Hepatocyte (in vitro differentiated cells): ENCODE data around the gene RABL2A.
"Not testable (repeated sequence)": the region's sequence is repeated elsewhere in the genome, so short reads cannot be mapped to it uniquely, and the experiment has no call there.

Experiments
- CTCF ChIP-seq: fragments of 200-600 bp; sonication (generic); IDR thresholded peaks from 2 replicates; pipeline ENCODE4 v1.5.1; 2016; ENCODE audit warnings: antibody characterized with exemption, mild to moderate bottlenecking; ENCODE audit not compliant: poor library complexity
- EZH2 ChIP-seq: fragments of 200-600 bp; sonication (generic); IDR thresholded peaks from 2 replicates; pipeline ENCODE4 v1.6.1; 2016; ENCODE audit warnings: antibody characterized with exemption, mild to moderate bottlenecking, borderline replicate concordance
- EZH2phosphoT487 ChIP-seq: fragments of 200-600 bp; sonication (generic); IDR thresholded peaks from one replicate; pipeline ENCODE4 v1.6.1; 2018; ENCODE audit warnings: antibody characterized with exemption, mild to moderate bottlenecking, low read depth, moderate library complexity; ENCODE audit not compliant: unreplicated experiment, severe bottlenecking

GRCh38 chr2:113646217-113646616, 19.2 kb downstream of the RABL2A start:
- not testable (repeated sequence) for TF ChIP-seq CTCF, EZH2phosphoT487, EZH2
